ENCODE results near the gene ATP9A.
"Not testable (repeated sequence)": the region's sequence is repeated elsewhere in the genome, so short reads cannot be mapped to it uniquely, and the experiment has no call there.

DNA sequence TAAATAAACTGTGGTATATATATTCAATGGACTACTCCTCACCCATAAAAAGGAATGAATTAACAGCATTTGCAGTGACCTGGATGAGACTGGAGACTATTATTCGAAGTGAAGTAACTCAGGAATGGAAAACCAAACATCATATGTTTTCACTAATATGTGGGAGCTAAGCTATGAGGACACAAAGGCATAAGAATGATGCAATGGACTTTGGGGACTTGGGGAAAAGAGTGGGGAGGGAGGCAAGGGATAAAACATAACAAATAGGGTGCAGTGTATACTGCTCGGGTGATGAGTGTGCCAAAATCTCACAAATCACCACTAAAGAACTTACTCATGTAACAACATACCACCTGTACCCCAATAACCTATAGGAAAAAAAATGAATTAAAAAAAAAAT lies 45.2 kb downstream of the ATP9A start:
- TF ChIP-seq, protein P1, sequence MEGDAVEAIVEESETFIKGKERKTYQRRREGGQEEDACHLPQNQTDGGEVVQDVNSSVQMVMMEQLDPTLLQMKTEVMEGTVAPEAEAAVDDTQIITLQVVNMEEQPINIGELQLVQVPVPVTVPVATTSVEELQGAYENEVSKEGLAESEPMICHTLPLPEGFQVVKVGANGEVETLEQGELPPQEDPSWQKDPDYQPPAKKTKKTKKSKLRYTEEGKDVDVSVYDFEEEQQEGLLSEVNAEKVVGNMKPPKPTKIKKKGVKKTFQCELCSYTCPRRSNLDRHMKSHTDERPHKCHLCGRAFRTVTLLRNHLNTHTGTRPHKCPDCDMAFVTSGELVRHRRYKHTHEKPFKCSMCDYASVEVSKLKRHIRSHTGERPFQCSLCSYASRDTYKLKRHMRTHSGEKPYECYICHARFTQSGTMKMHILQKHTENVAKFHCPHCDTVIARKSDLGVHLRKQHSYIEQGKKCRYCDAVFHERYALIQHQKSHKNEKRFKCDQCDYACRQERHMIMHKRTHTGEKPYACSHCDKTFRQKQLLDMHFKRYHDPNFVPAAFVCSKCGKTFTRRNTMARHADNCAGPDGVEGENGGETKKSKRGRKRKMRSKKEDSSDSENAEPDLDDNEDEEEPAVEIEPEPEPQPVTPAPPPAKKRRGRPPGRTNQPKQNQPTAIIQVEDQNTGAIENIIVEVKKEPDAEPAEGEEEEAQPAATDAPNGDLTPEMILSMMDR (conservative IDR thresholded peaks at IDR 0.05 in 1 of 2, IDR thresholded peaks at IDR 0.05 in 1 of 2; ENCODE audit: extremely low read depth in 1 of 2, insufficient read depth in 1 of 2, low read depth in 1 of 2, low read length in 2 of 2): not testable (repeated sequence)
- TF ChIP-seq EZH2 (IDR thresholded peaks at IDR 0.05; ENCODE audit: borderline replicate concordance, low read length): not testable (repeated sequence)

Measured in mammary epithelial cell (primary cell).